ENCODE data around the gene SKAP1. TPM values are rescaled to one million over a fixed set of nuclear protein-coding genes. Genes with fewer than 3 reads are reported as not detected.

Gene SKAP1
- total and polyA plus RNA-seq, 4 donors, result 0.84 to 3.6 (median 3.1) TPM; not detected in 1

DNA sequence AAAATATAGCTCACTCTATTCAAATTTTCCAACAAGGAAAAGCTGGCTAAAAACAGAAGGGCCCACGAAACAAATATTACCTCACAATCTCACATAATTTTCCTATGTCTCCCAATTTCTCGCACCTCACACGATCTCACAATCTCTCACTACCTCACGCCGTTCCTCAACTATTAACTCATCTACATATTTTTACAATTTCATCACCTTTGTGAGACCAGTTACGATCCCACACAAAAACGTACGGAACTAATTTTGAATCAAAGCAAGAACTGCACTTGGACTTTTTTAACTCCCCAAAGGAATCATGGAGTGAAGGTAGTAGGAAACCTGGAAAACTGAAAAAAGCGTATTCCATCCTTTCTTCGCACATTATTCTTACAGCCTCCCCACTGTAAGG is 329.9 kb downstream of the SKAP1 start:
- Histone ChIP-seq H3K9me3 (ENCODE audit: control insufficient read depth, low read length) (no peaks in the 10 kb centered on the region), H3K4me3 (ENCODE audit: low read length in 2 of 2) (peak overlapping the region; percentile 71 to 94), H3K4me1 (ENCODE audit: control insufficient read depth in 1 of 2, insufficient read depth in 2 of 2, low read length in 2 of 2) (no peaks in the 10 kb centered on the region), H3K27ac (ENCODE audit: low read depth in 1 of 2, low read length in 2 of 2) (peak overlapping the region; percentile 38 to 73), H3K36me3 (ENCODE audit: control insufficient read depth in 1 of 2, insufficient read depth in 2 of 2, low read length in 1 of 2) (no peaks in the 10 kb centered on the region), H3K27me3 (ENCODE audit: control insufficient read depth in 1 of 2, insufficient read depth in 2 of 2, low read length in 1 of 2) (no peaks in the 10 kb centered on the region)
- WGBS, 2 donors, result 2 to 7% methylated on average over 10 of the region's 10 CpGs
- DNase-seq (no peak), ATAC-seq (ENCODE audit: low FRiP score) (no peak)
- intact Hi-C loops (cut with DNase I), result no loop called here

DNA sequence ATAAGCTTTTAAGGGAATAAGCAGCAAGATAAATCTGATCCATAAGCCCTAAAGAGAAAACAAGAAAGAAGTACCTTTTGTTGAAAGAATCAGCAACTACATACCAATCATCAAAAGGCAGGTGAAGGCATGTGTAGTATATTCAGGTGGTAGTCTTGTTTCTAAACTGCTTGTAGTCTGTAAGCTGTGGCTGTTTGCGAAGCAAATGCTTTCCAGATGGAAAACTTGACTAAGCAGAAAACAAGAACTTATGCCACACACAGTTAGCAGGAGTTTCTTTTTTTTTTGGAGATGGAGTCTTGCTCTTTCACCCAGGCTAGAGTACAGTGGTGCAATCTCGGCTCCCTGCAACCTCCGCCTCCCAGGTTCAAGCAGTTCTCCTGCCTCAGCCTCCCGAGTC is 334.4 kb downstream of the SKAP1 start:
- H3K27me3 ChIP-seq (ENCODE audit: control insufficient read depth in 1 of 2, insufficient read depth in 2 of 2, low read length in 1 of 2), result no peaks in the 10 kb centered on the region
- no peak for ATAC-seq (ENCODE audit: low FRiP score)
- intact Hi-C loops (cut with DNase I), result no loop called here
- no peaks in the 10 kb centered on the region for H3K9me3 ChIP-seq (ENCODE audit: control insufficient read depth, low read length)
- H3K27ac ChIP-seq (ENCODE audit: low read depth in 1 of 2, low read length in 2 of 2), result no peak overlapping the region
- no peak for DNase-seq
- H3K36me3 ChIP-seq (ENCODE audit: control insufficient read depth in 1 of 2, insufficient read depth in 2 of 2, low read length in 1 of 2), result no peaks in the 10 kb centered on the region
- 76 to 80% methylated on average over 4 of the region's 4 CpGs for WGBS, 2 donors
- H3K4me3 ChIP-seq (ENCODE audit: low read length in 2 of 2), result no peak overlapping the region
- no peaks in the 10 kb centered on the region for H3K4me1 ChIP-seq (ENCODE audit: control insufficient read depth in 1 of 2, insufficient read depth in 2 of 2, low read length in 2 of 2)

DNA sequence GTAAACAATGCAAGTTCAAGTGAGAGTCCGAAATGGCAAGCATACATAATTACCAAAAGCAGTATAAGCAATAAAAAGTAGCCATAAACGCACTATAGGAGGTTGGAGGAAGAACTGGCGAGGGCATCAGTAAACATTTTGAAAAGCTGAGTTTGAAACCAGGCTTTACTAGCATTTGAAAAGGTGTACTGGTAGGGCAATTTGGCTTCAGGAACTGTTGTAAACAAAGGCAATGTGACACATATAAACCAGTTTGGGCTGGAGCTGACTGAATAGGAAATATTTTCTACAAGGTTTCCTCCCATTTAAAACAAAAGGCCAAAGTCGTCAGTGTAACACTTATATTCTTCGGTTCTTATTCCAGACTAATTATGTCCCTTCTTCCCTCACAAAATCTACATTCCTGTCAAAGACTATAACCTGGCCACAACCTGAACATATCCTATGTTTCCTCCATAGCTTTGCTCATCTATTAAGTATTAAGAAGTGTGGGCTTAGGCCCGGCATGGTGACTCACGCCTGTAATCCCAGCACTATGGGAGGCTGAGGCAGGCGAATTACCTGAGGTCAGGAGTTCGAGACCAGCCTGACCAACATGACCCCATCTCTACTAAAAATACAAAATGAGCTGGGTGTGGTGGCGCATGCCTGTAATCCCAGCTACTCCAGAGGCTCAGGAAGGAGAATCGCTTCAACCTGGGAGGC is 336.5 kb downstream of the SKAP1 start:
- Histone ChIP-seq H3K27ac (ENCODE audit: low read depth in 1 of 2, low read length in 2 of 2) (no peak overlapping the region), H3K9me3 (ENCODE audit: control insufficient read depth, low read length) (no peaks in the 10 kb centered on the region), H3K4me3 (ENCODE audit: low read length in 2 of 2) (no peak overlapping the region), H3K4me1 (ENCODE audit: control insufficient read depth in 1 of 2, insufficient read depth in 2 of 2, low read length in 2 of 2) (no peaks in the 10 kb centered on the region), H3K27me3 (ENCODE audit: control insufficient read depth in 1 of 2, insufficient read depth in 2 of 2, low read length in 1 of 2) (no peaks in the 10 kb centered on the region), H3K36me3 (ENCODE audit: control insufficient read depth in 1 of 2, insufficient read depth in 2 of 2, low read length in 1 of 2) (no peaks in the 10 kb centered on the region)
- DNase-seq (no peak), ATAC-seq (ENCODE audit: low FRiP score) (no peak)
- intact Hi-C loops (cut with DNase I), result no loop called here
- 85 to 86% methylated on average over 11 of the region's 11 CpGs for WGBS, 2 donors

GRCh38 chr17:48084932-48085331 is 345.1 kb downstream of the SKAP1 start:
- ATAC-seq (ENCODE audit: low FRiP score) (no peak), DNase-seq (no peak)
- 38 to 51% methylated on average over 2 of the region's 2 CpGs for WGBS, 2 donors
- Histone ChIP-seq H3K9me3 (ENCODE audit: control insufficient read depth, low read length) (no peaks in the 10 kb centered on the region), H3K4me1 (ENCODE audit: control insufficient read depth in 1 of 2, insufficient read depth in 2 of 2, low read length in 2 of 2) (peaks cover 0 to 2% of the 10 kb centered on the region in 2 donors), H3K27me3 (ENCODE audit: control insufficient read depth in 1 of 2, insufficient read depth in 2 of 2, low read length in 1 of 2) (no peaks in the 10 kb centered on the region), H3K4me3 (ENCODE audit: low read length in 2 of 2) (no peak overlapping the region), H3K36me3 (ENCODE audit: control insufficient read depth in 1 of 2, insufficient read depth in 2 of 2, low read length in 1 of 2) (no peaks in the 10 kb centered on the region), H3K27ac (ENCODE audit: low read depth in 1 of 2, low read length in 2 of 2) (no peak overlapping the region)
- intact Hi-C loops (cut with DNase I), result no loop called here

Small RNA genes lying within 50 kb of the gene (microRNA-seq; reads per million reads assigned to microRNA genes)
- gene MIR1203, result 0 reads per million in 2 donors

Other genes starting within 250 kb of the SKAP1 start
- not detected for gene HOXB1, start 100.8 kb upstream of the SKAP1 start, total RNA-seq
- gene HOXB1, start 100.8 kb upstream of the SKAP1 start, polyA plus RNA-seq, result under 1 TPM in 1 of 2 donors, not detected in 1; 0.63 TPM
- gene HOXB2, start 114.9 kb upstream of the SKAP1 start, total RNA-seq, result 10 to 100 TPM; 25.4 to 36.9 TPM
- gene HOXB2, start 114.9 kb upstream of the SKAP1 start, polyA plus RNA-seq, result 10 to 100 TPM in 1 of 2 donors, 1 to 10 TPM in 1; 7.6 to 61.0 TPM
- 10 to 100 TPM in 1 of 2 donors, 1 to 10 TPM in 1; 6.6 to 17.9 TPM for gene HOXB4, start 148.1 kb upstream of the SKAP1 start, total RNA-seq
- gene HOXB4, start 148.1 kb upstream of the SKAP1 start, polyA plus RNA-seq, result 10 to 100 TPM in 1 of 2 donors, 1 to 10 TPM in 1; 1.4 to 11.5 TPM
- gene HOXB3, start 160.0 kb upstream of the SKAP1 start, total RNA-seq, result 10 to 100 TPM; 20.0 to 62.9 TPM
- gene HOXB3, start 160.0 kb upstream of the SKAP1 start, polyA plus RNA-seq, result 10 to 100 TPM in 1 of 2 donors, 1 to 10 TPM in 1; 2.4 to 30.5 TPM
- 1 to 10 TPM; 1.4 to 5.9 TPM for gene HOXB5, start 163.6 kb upstream of the SKAP1 start, total RNA-seq
- gene HOXB5, start 163.6 kb upstream of the SKAP1 start, polyA plus RNA-seq, result 1 to 10 TPM in 1 of 2 donors, not detected in 1; 3.6 TPM
- 10 to 100 TPM in 1 of 2 donors, 1 to 10 TPM in 1; 5.8 to 16.8 TPM for gene HOXB6, start 174.8 kb upstream of the SKAP1 start, total RNA-seq
- 1 to 10 TPM; 3.9 to 4.1 TPM for gene HOXB6, start 174.8 kb upstream of the SKAP1 start, polyA plus RNA-seq
- 10 to 100 TPM in 1 of 2 donors, 1 to 10 TPM in 1; 9.1 to 14.1 TPM for gene HOXB7, start 180.8 kb upstream of the SKAP1 start, total RNA-seq
- 10 to 100 TPM; 18.2 to 22.4 TPM for gene HOXB7, start 180.8 kb upstream of the SKAP1 start, polyA plus RNA-seq
- gene HOXB8, start 185.1 kb upstream of the SKAP1 start, total RNA-seq, result 1 to 10 TPM; 1.0 to 1.9 TPM
- under 1 TPM in 1 of 2 donors, not detected in 1; 0.31 TPM for gene HOXB8, start 185.1 kb upstream of the SKAP1 start, polyA plus RNA-seq
- gene HOXB9, start 196.1 kb upstream of the SKAP1 start, total RNA-seq, result under 1 TPM; 0.33 to 0.39 TPM
- under 1 TPM in 1 of 2 donors, not detected in 1; 0.75 TPM for gene HOXB9, start 196.1 kb upstream of the SKAP1 start, polyA plus RNA-seq

All from aorta (tissue), 5 donors.